Globus pallidus (tissue), 1 donor: ENCODE results near the gene CEMIP.

Experiments used
- DNase-seq: peaks from one replicate; pipeline ENCODE4 v3.0.0-alpha.2; 2015; ENCODE audit warnings: low spot score

The CEMIP gene

GRCh38 chr15:80890341-80891005, 111.3 kb downstream of the CEMIP start:
- no peak for DNase-seq

DNA sequence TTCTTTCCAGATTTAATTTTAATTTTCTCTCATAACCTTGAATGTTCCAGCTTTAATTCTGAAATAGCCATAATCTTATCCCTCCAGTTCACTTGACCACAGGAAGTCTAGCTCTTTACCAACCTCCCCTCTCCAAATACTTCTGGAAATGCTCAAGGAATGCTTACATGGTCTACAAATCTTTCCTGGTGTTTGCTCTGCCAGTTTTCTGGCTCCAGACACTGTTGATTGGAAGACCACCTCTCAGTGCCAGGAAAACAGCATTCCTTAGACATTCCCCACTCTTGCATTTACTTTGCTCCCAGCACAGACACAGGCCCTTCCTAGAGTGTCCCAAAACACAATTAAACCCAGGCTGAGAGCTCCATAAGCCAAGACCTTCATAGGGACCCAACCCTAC, 111.8 kb downstream of the CEMIP start:
- DNase-seq, result no peak

- DNase-seq, result no peak
These were observed 113.2 kb downstream of the CEMIP start for GRCh38 chr15:80892414-80892813.

DNA sequence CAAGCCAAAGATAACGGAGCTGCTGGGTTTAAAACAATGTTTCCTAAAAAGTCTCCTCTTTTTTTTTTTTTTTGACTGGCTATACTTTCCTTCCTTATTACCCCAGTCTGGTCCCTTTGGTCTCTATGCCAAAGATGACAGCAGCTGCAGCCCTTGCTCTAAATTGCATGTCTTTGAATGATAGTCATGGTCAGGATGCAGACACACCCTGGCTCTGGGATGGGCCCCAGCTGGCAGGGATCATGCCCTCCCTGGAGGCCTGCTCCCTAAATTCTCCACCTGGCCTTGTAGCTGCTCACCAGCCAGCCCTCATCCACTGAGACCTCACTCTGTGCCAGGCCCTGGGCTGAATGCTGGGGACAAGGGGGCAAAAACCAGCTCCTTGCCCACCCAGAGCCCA, 114.6 kb downstream of the CEMIP start:
- DNase-seq, result no peak

- no peak for DNase-seq
These were observed 115.9 kb downstream of the CEMIP start for GRCh38 chr15:80895091-80895490.

DNA sequence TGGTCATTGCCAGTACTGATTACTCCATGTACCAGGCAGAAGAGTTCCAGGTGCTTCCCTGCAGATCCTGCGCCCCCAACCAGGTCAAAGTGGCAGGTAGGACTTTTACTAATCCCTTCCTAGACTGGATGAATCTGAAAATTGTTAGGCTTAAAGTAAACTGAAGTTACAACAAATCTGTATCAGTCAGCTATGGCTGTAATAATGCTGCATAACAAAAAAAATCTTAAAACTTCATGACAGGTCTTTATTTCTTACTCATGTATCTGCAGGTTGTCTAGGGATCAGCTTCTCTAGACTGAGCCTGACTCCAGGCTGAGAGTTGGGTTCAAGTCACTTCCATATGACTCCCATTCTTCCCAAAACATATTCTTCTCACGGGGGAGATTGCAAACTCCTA, 116.8 kb downstream of the CEMIP start:
- DNase-seq, result no peak

DNA sequence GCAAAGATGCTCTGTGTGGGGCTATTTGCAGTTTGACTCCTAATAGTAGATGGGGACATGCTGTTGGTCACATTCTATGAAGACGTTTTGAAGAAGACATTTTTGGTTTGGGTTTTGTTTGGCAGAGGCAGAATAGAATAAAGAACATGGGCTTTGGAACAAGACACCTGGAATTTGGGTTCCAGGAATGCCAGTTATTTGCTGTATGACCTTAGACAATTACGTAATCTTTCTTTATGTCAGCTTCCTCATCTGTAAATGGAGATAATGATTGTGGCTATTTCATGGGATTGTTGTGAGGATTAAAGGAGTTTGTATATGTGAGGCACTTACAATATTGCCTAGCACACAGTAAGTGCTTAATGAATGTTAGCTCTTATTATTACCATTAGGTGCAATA, 118.9 kb downstream of the CEMIP start:
- no peak for DNase-seq

- no peak for DNase-seq
These were observed 123.2 kb downstream of the CEMIP start for GRCh38 chr15:80902298-80902801.

DNA sequence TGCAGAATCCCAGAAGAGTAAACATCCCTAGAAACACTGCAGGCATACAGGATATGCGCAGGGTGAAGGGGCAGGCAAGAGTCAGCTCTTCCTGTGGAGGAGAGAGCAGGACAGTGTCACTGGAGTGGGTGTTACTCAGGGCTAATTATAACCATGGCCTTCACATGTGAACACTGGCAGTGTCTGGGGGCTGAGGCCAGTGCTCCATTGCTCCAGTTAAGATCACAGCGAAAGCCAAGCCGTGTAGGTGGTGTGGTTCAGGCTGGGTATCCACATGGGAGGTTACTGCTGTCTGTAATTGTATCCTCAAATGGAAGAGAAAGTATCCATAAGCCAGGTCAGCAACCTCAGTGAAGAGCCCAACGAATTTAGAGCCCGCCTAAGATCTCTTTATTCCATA, 125.8 kb downstream of the CEMIP start:
- no peak for DNase-seq

- no peak for DNase-seq
These were observed 127.1 kb downstream of the CEMIP start for GRCh38 chr15:80906159-80906766.

DNA sequence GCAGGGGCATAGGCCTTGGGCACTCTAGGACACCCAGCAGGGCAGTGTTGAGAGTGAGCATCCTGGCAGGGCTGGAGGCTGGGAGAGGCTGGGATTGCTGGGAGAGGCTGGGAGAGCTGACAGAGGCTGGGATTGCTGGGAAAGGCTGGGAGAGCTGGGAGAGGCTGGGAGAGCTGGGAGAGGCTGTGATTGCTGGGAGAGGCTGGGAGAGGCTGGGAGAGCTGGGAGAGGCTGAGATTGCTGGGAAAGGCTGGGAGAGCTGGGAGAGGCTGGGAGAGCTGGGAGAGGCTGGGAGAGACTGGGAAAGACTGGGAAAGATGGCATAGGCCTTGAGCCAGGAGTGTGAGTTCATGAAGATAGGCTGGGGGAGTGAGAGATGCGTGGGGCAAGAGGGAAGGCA, 132.7 kb downstream of the CEMIP start:
- no peak for DNase-seq

GRCh38 chr15:80912673-80913072, 133.5 kb downstream of the CEMIP start:
- no peak for DNase-seq

GRCh38 chr15:80913541-80913940, 134.4 kb downstream of the CEMIP start:
- DNase-seq, result no peak

- no peak for DNase-seq
These were observed 136.3 kb downstream of the CEMIP start for GRCh38 chr15:80915472-80915871.

DNA sequence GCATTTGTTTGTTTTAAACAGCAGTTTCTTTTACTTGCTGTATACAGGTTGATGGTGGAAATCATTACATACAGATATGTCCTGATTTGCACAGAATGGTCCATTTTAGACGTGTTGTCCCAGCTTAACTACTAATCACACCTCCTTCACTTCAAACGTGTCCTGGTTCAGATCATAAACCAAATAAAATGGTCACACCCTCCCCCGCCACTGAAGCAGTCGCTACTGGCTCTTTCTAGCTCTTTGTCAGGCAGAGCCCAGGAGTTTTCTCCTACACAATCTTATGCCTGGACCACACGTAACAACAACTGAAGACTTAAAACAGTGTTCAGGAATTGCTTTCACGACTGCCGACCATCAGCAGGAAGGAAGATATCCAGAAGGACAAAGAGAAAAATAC, 136.9 kb downstream of the CEMIP start:
- no peak for DNase-seq

GRCh38 chr15:80918196-80918783, 139.1 kb downstream of the CEMIP start:
- no peak for DNase-seq

GRCh38 chr15:80920271-80920699, 141.1 kb downstream of the CEMIP start:
- no peak for DNase-seq

GRCh38 chr15:80921736-80922410, 142.7 kb downstream of the CEMIP start:
- no peak for DNase-seq

DNA sequence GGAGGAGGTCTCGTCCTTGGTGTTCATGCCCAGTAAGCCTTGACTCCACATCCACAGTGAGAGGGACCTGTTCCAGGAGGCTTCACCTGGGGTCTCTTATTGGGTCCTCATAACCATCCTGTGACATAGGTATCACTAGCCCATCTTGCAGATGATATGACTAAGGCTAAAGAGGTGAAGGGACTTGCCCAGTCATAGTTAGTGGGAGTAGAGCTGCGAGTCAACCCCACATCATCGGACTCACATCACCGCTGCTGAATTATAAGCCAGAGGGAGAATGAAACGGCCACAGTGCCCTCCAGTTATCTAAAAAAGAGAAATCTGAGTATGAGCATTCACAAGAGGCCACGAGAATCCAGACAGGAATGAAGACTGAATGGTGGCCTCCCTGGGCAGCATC, 144.5 kb downstream of the CEMIP start:
- no peak for DNase-seq

- DNase-seq, result no peak
These were observed 145.1 kb downstream of the CEMIP start for GRCh38 chr15:80924278-80924677.

GRCh38 chr15:80925597-80926059, 146.5 kb downstream of the CEMIP start:
- no peak for DNase-seq

GRCh38 chr15:80926126-80926525, 147.0 kb downstream of the CEMIP start:
- DNase-seq, result no peak

- DNase-seq, result no peak
These were observed 150.1 kb downstream of the CEMIP start for GRCh38 chr15:80929225-80929624.
